Skeletal muscle satellite cell (primary cell): ENCODE measurements around the gene BCL7B. TPM values are rescaled to one million over a fixed set of nuclear protein-coding genes. Genes with fewer than 3 reads are reported as not detected.

Experiments
- H3K27me3 ChIP-seq: 2 replicates; pipeline ENCODE4 v1.7.0; 2013; ENCODE audit warnings: low read length; ENCODE audit not compliant: control insufficient read depth, insufficient read depth
- H3K36me3 ChIP-seq: 2 replicates; pipeline ENCODE4 v1.7.0; 2013; ENCODE audit warnings: mild to moderate bottlenecking, control low read depth, low read length; ENCODE audit not compliant: insufficient read depth
- H3K4me1 ChIP-seq: 2 replicates; pipeline ENCODE4 v1.7.0; 2013; ENCODE audit warnings: low read length; ENCODE audit not compliant: control insufficient read depth, insufficient read depth
- H3K4me2 ChIP-seq: 2 replicates; pipeline ENCODE4 v1.7.0; 2013; ENCODE audit warnings: mild to moderate bottlenecking, low read length
- H3K4me3 ChIP-seq: 2 replicates; pipeline ENCODE4 v1.7.0; 2013; ENCODE audit warnings: low read length
- H3K9ac ChIP-seq: 2 replicates; pipeline ENCODE4 v1.7.0; 2013; ENCODE audit warnings: mild to moderate bottlenecking, low read depth, low read length, moderate library complexity
- H3K9me3 ChIP-seq: replicated peaks from 2 replicates; pipeline ENCODE4 v1.7.0; 2013; ENCODE audit warnings: mild to moderate bottlenecking, control low read depth, low read length
- total RNA-seq: library from RNA; depleted of rRNA; stranded (reverse); fragments of >200 nt; gene quantifications from 2 replicates; pipeline ENCODE4 v1.2.3, GENCODE V29; 2012; rRNA removed

The BCL7B gene
- total RNA-seq, result 27.9 and 28.0 TPM in 2 replicates

GRCh38 chr7:73557397-73558257 lies at the start of gene BCL7B:
BCL7B (minus strand) TSS chr7:73557690; CDS start chr7:73557578, 112 bp downstream.
- Histone ChIP-seq H3K4me3 (peak within 1 kb of the TSS; percentile 77), H3K27me3 (no peaks in the 10 kb centered on the region), H3K9ac (peak within 1 kb of the TSS; percentile 100), H3K4me1 (peaks cover 33% of the 10 kb centered on the region), H3K36me3 (peaks cover 3% of the 10 kb centered on the region), H3K4me2 (peak within 1 kb of the TSS; percentile 94), H3K9me3 (no peaks in the 10 kb centered on the region)

GRCh38 chr7:73605601-73606220 lies 48.2 kb upstream of the BCL7B start:
- Histone ChIP-seq H3K9ac (no peak overlapping the region), H3K4me3 (no peak overlapping the region), H3K36me3 (no peaks in the 10 kb centered on the region), H3K4me1 (peaks cover 21% of the 10 kb centered on the region), H3K27me3 (peaks cover 5% of the 10 kb centered on the region), H3K9me3 (no peaks in the 10 kb centered on the region), H3K4me2 (no peak overlapping the region)

- Histone ChIP-seq H3K9me3 (no peaks in the 10 kb centered on the region), H3K36me3 (no peaks in the 10 kb centered on the region), H3K9ac (peak overlapping the region; percentile 58), H3K4me3 (no peak overlapping the region), H3K27me3 (peaks cover 2% of the 10 kb centered on the region), H3K4me1 (peaks cover 23% of the 10 kb centered on the region), H3K4me2 (peak overlapping the region; percentile 61)
Observed at GRCh38 chr7:73602721-73603651, 45.5 kb upstream of the BCL7B start.

GRCh38 chr7:73599916-73600315 lies 42.4 kb upstream of the BCL7B start:
- no peaks in the 10 kb centered on the region for H3K9me3 ChIP-seq
- peaks cover 23% of the 10 kb centered on the region for H3K4me1 ChIP-seq
- H3K27me3 ChIP-seq, result peaks cover 4% of the 10 kb centered on the region
- H3K9ac ChIP-seq, result no peak overlapping the region
- no peak overlapping the region for H3K4me2 ChIP-seq
- no peaks in the 10 kb centered on the region for H3K36me3 ChIP-seq
- H3K4me3 ChIP-seq, result no peak overlapping the region

- Histone ChIP-seq H3K4me2 (no peak overlapping the region), H3K4me3 (no peak overlapping the region)
Observed at GRCh38 chr7:73599151-73599882, 41.8 kb upstream of the BCL7B start.

GRCh38 chr7:73597978-73598782 lies 40.7 kb upstream of the BCL7B start:
- Histone ChIP-seq H3K27me3 (peaks cover 4% of the 10 kb centered on the region), H3K36me3 (no peaks in the 10 kb centered on the region), H3K4me3 (no peak overlapping the region), H3K4me1 (peaks cover 21% of the 10 kb centered on the region), H3K9me3 (no peaks in the 10 kb centered on the region), H3K9ac (no peak overlapping the region), H3K4me2 (no peak overlapping the region)

More at GRCh38 chr7:73599151-73599882, 41.8 kb upstream of the BCL7B start:
- H3K27me3 ChIP-seq, result peaks cover 4% of the 10 kb centered on the region
- no peak overlapping the region for H3K9ac ChIP-seq
- H3K4me1 ChIP-seq, result peaks cover 23% of the 10 kb centered on the region
- H3K36me3 ChIP-seq, result no peaks in the 10 kb centered on the region
- no peaks in the 10 kb centered on the region for H3K9me3 ChIP-seq

- Histone ChIP-seq H3K27me3 (peaks cover 4% of the 10 kb centered on the region), H3K36me3 (no peaks in the 10 kb centered on the region), H3K9ac (no peak overlapping the region), H3K9me3 (no peaks in the 10 kb centered on the region), H3K4me2 (no peak overlapping the region), H3K4me1 (peaks cover 9% of the 10 kb centered on the region), H3K4me3 (no peak overlapping the region)
Observed at GRCh38 chr7:73596191-73597065, 38.9 kb upstream of the BCL7B start.

- Histone ChIP-seq H3K4me3 (no peak overlapping the region), H3K36me3 (no peaks in the 10 kb centered on the region), H3K9me3 (no peaks in the 10 kb centered on the region), H3K27me3 (peaks cover 4% of the 10 kb centered on the region), H3K9ac (no peak overlapping the region), H3K4me2 (no peak overlapping the region), H3K4me1 (no peaks in the 10 kb centered on the region)
Observed at GRCh38 chr7:73595358-73595757, 37.9 kb upstream of the BCL7B start.

GRCh38 chr7:73593207-73594045 lies 35.9 kb upstream of the BCL7B start:
- Histone ChIP-seq H3K36me3 (no peaks in the 10 kb centered on the region), H3K27me3 (peaks cover 4% of the 10 kb centered on the region), H3K9ac (no peak overlapping the region), H3K9me3 (no peaks in the 10 kb centered on the region), H3K4me1 (no peaks in the 10 kb centered on the region), H3K4me3 (no peak overlapping the region), H3K4me2 (no peak overlapping the region)
